ENCODE measurements around the gene NOS2. TPM values are rescaled to one million over a fixed set of nuclear protein-coding genes. Genes with fewer than 3 reads are reported as not detected.
"Not testable (repeated sequence)": the region's sequence is repeated elsewhere in the genome, so short reads cannot be mapped to it uniquely, and the experiment has no call there.

The NOS2 gene
- total RNA-seq, 1 donor from 2014 or later: not detected

DNA sequence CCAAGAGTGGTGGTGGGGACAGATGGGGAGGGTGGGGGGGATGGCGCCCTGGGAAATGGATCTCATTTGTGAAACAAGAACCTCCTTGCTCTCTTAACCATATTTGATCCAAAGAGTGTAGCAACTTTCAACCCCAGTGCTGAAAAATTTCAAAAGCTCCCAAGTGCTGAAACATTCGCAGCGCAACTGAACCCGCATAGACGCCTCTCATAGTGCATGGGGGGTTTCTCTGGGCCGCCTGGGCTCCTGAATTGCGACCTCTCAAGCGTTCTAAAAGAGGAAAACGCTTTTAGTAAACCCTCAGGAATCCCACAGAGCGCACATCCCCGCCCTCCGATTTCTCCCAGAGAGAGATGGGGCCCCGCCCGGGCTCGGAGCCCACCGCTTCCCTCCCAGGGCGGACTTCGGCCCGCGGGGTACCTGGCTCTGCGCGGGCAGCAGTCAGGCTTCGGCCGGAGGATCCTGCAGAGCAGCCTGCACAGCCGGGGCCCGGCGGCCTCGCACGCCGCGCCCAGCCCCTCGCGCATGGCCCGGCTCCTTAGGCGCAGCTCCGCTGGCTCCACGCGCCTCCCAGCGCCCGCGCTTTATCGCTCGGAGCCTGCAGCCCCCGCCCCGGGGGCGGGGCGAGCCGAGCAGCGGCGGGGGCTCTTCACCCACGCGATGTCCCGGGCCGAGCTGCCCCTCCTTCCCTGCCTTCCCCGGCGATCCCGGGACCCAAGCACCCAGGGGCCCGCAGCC lies 7.0 kb downstream of the NOS2 start:
- DNase-seq (ENCODE audit: low spot score) (no peak), ATAC-seq (peak; percentile 52)

DNA sequence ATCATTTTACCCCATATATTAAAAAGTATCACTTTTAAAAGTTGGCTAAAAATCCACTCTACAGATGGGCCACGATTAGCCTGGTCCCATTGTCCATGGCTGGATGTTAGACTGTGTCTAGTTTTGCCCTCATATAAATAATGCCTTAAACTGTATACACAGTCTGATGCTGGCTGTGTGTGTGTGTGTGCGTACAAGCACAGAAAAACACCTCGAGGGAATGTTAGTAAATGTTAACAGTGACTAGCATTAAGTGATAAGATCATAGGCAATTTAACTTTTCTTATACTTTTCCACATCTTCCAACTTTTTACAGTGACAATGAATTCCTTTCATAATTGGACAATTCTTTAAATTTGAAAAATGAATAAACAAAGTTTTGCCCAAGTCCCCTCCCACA lies 8.2 kb downstream of the NOS2 start:
- no peak for DNase-seq (ENCODE audit: low spot score)
- ATAC-seq: no peak

DNA sequence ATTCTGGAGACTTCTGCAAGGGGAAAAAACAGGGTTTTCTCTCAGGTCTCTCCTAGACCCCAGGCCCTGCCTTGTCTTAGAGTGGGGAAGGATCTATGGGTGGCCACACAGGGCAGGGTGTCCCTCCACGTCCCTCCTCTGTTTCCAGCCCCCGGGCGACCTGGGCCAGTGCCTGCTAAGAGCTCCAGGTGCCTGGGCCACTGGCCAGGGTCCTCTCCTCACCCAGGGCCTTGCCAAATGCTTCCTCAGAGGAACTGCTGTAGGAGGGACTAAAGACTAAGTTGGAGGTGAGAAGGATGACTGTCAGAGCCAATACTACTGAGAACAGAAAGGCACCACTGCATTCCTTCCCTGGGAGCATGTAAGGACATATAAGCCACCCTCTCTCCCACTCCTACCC lies 11.4 kb downstream of the NOS2 start:
- no peak for DNase-seq (ENCODE audit: low spot score)
- no peak for ATAC-seq

- DNase-seq (ENCODE audit: low spot score) (no peak), ATAC-seq (no peak)
Measured at GRCh38 chr17:27783440-27784350, 16.6 kb downstream of the NOS2 start.

DNA sequence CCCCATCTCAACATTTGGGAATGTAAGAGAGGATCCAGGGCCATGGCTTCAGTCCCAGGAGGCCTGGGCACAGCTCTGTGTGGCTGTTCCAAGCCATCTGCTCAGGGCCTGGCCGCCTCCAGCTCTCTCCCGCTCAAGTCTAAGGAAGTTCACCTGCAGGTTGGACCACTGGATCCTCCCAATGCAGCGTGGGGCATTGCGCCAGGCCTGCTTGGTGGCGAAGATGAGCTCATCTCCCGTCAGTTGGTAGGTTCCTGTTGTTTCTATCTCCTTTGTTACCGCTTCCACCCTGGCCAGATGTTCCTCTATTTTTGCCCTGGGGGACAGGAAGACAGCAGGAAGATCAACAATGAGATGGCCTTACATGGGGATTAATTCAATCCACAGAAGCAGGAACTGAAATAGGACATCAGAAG lies 17.5 kb downstream of the NOS2 start:
- ATAC-seq: no peak
- no peak for DNase-seq (ENCODE audit: low spot score)

GRCh38 chr17:27780828-27781404 lies 19.4 kb downstream of the NOS2 start:
- ATAC-seq: no peak
- DNase-seq (ENCODE audit: low spot score): no peak

DNA sequence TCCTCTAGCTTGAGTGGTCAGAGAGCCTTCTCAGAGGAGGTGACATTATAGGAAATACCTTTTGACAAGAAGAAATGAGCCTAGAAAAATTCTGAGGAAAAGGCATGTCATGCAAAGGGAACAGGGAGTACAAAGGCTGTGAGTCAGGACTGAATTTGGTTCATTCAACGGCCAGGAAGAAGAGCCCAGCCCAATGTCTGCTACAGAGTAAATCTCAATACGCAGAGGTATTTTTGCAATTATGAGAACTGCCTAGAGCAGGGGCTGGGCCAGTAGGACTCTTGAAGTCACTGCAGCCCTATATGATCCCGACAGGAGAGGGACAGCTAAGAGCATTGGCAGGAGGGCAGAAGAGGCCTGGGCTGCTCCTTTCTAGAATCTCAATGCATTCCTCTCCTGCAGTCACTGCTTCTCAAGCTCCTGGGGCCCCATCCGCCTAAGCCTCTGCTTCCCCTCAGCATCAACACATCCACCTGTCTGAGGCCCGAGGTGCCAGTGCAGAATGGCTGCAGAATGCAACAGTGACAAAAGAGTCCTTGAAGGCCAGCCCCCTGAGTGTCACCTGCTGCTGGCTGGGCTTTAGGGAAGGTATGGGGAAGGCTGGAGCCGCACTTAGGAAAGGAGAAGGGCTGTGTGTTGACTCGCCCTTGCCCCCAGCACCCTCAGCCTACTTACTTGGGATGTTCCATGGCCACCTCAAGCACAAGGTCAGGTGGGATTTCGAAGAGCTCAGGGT lies 20.1 kb downstream of the NOS2 start:
- DNase-seq (ENCODE audit: low spot score) (no peak), ATAC-seq (no peak)

DNA sequence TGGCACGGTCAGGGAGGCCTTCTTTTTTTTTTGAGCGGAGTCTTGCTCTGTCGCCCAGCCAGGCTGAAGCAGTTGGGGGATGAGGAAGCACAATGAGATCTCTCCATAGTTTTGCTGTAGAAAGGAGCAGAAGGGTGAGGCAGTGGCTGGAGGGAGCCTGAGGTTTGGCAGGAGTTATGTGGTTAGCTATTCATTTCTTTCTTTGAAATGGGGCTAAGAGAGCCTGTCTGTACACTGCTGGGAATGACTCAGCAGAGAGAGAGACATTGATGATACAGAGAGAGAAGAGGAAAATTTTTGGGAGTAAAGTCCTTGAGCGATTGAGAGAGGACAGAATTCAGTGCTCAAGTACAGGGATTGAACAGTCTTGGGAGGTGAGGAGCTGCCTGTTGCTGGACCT lies 22.1 kb downstream of the NOS2 start:
- no peak for ATAC-seq
- DNase-seq (ENCODE audit: low spot score): no peak

GRCh38 chr17:27776882-27777624 lies 23.3 kb downstream of the NOS2 start:
- no peak for DNase-seq (ENCODE audit: low spot score)
- no peak for ATAC-seq

DNA sequence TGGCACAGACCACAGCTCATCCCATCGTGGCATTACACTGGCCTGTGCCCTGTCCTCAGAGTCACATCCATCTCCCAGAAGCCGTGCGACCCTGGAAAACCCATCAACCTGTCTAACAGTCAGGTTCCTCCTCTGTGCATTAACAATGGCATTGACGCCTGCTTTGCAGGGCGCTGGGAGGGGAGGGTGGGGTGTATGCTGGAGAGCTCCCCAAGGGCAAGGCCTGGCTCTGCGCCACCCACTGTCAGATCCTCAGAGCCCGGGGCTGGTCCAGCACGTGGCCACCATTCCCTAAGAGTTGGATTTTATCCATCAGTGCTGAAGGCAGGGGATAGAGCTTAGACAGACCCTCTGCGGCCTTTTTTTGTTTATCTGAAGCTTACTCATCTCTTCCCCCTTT lies 28.7 kb downstream of the NOS2 start:
- ATAC-seq: no peak
- DNase-seq (ENCODE audit: low spot score): no peak

DNA sequence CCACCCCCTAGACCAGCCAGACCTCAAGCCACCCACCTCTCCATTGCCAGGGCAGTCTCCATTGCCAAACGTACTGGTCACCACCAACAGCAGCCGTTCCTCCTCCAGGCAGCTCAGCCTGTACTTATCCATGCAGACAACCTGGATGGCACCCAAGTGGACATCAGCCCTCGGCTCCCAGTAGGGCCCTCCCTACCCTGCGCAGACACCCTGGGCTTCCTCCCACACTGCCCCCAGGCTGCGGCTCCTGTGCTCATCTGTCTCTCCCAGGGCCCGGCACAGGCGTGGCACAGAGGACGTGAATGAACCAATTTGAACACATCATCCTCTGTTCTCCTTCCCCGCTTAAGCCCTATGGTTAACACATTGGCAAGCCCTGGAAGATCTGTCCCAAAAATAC lies 29.5 kb downstream of the NOS2 start:
- no peak for DNase-seq (ENCODE audit: low spot score)

GRCh38 chr17:27768858-27769410 lies 31.4 kb downstream of the NOS2 start:
- DNase-seq (ENCODE audit: low spot score): no peak
- ATAC-seq: no peak

More for the DNA sequence above, 29.5 kb downstream of the NOS2 start:
- no peak for ATAC-seq

DNA sequence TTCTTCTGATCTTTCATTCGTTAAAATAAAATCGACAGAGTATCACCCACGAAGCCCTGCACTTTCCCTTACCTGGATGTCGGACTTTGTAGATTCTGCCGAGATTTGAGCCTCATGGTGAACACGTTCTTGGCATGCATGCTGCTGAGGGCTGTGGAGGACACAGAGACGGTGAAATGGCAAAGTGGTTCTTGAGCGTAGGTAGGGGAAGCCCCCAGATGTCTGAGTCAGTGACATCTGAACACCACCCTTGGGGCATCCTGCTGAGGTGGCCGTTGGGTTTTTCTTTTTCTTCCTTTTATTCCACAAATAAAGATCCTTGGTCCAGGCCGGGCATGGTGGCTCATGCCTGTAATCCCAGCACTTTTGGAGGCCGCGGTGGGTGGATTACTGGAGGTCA lies 33.9 kb downstream of the NOS2 start:
- ATAC-seq (no peak), DNase-seq (ENCODE audit: low spot score) (no peak)

DNA sequence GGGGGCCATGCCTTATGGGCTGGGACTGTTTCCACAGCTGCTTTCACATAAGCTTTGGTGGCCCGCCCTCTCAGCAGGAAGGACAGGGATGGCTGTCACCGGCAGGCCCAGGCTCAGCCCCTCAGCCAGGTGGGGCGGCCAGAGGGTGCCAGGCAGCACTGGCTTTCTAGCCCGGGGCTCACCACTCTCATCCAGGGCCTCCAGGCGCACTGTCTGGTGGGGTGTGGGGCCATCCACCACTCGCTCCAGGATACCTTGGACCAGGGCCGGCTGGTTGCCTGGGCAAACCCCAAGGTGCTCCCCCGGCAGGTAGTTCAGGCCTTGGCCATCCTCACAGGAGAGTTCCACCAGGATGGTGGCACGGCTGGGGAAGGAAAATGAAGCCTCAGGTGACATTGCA lies 35.0 kb downstream of the NOS2 start:
- no peak for ATAC-seq
- no peak for DNase-seq (ENCODE audit: low spot score)

- peak; percentile 86 for ATAC-seq
- DNase-seq (ENCODE audit: low spot score): peak; percentile 72
Measured at GRCh38 chr17:27764589-27764988, 35.7 kb downstream of the NOS2 start.

DNA sequence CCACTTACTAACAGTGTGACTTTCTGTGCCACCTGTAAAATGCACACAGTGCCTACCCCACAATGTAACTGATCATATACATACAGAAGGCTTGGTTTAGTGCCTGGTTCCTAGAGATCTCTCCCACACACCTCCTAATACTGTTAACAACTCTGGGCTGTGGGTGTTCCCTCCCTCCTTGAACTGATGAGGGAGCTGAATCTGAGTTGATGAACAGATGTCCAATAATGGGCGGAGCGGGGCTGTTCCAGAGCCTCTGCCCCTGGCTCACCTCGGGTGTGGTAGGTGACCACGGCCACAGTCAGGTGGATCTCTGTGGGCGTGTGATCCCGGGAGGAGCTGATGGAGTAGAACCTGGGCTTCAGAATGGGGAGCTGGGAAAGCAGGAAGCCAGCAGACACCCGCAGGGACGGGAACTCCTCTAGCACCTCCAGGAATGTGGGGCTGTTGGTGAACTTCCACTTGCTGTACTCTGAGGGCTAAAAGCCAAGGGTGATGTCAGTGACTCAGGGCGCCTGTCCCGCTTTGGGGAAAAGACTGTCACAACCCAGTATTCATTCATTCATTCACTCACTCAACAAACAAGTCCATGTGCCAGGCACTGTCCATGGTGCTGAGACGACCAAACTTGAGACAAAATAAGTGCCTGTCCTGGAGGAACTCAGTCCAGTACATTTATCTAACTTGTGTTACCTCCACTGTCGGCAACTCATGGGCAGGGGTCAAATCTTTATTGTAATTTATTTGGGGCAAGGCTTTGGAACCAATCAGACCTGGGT lies 37.6 kb downstream of the NOS2 start:
- no peak for ATAC-seq
- DNase-seq (ENCODE audit: low spot score): no peak

GRCh38 chr17:27760931-27761330 lies 39.4 kb downstream of the NOS2 start:
- not testable (repeated sequence) for ATAC-seq; DNase-seq (ENCODE audit: low spot score)

DNA sequence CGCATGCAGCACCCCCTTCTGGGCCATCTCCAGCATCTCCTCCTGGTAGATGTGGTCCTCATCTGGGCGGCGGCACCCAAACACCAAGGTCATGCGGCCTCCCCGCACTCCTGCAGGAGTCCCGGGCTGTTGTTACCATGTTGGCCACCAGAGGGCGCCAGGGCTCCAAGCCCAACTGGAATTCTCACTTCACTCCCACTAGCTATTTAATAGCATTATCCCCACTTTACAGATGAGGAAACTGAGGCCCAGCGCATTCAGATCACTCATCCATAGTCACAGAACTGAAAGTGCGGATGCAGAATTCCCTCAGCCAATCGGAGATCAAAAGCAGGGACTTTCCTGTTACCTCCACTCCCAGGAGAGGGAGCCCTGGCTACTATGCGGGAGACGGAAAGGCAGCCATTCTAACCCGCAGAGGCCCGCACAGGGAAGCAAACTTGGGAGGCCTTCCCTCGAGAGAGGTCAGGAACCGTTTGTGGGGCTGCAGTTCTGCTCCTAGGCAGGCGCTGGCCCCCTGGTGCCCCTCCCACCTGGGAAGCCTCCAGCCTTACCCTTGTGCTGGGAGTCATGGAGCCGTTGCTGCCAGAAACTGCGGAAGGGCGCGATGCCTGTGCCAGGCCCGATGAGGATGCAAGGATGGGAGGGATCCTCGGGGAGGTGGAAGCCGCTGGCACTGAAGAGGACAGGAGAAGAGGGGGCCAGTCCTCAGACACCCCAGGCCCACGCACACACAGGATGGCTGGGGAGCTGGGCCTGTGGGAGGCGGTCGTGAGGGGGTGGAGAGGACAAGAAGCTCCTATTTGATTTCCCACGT lies 40.1 kb downstream of the NOS2 start:
- DNase-seq (ENCODE audit: low spot score) (peak; percentile 69), ATAC-seq (peak; percentile 74)
